Ovary (tissue), 9 donors: ENCODE results near the gene LTC4S. TPM values are rescaled to one million over a fixed set of nuclear protein-coding genes. Genes with fewer than 3 reads are reported as not detected.
"Not testable (repeated sequence)": the region's sequence is repeated elsewhere in the genome, so short reads cannot be mapped to it uniquely, and the experiment has no call there.

Source experiments
- DNase-seq, 5 donors: peaks; one replicate each; pipeline ENCODE4 v3.0.0-alpha.2; 2019 to 2020
- H3K27ac ChIP-seq, 2 donors: fragments of 200-600 bp; one replicate each; pipeline versions ENCODE4 v1.5.1 to v1.8.0; 2019 to 2022
- H3K27me3 ChIP-seq: fragments of 200-600 bp; one replicate; pipeline ENCODE4 v1.8.0; 2022
- H3K36me3 ChIP-seq: fragments of 200-600 bp; sonication (generic); one replicate; pipeline ENCODE4 v1.5.1; 2019
- H3K4me1 ChIP-seq: one replicate; pipeline ENCODE4 v1.8.1; 2013; ENCODE audit warnings: mild to moderate bottlenecking, moderate library complexity; ENCODE audit not compliant: insufficient read depth
- H3K4me3 ChIP-seq: fragments of 200-600 bp; sonication (generic); one replicate; pipeline ENCODE4 v1.5.1; 2017
- H3K9me3 ChIP-seq, 2 donors: fragments of 200-600 bp in 1 of 2; sonication (generic) in 1 of 2; one replicate each; pipeline versions ENCODE4 v1.5.1 to v1.8.1; 2013 to 2019; ENCODE audit warnings: mild to moderate bottlenecking in 1 of 2, moderate library complexity in 1 of 2
- CTCF ChIP-seq, 3 donors: fragments of 450-650 bp in 2 of 3; fragments of 200-600 bp in 1 of 3; IDR thresholded peaks; one replicate each; pipeline versions ENCODE4 v1.5.1 to v1.8.0; 2016 to 2022; ENCODE audit warnings: antibody characterized with exemption in 3 of 3, mild to moderate bottlenecking in 1 of 3
- EP300 ChIP-seq: sonication (generic); formaldehyde crosslinking; IDR thresholded peaks from one replicate; pipeline ENCODE4 v1.6.1; 2017; ENCODE audit warnings: antibody characterized with exemption
- POLR2A ChIP-seq: fragments of 450-650 bp; IDR thresholded peaks from one replicate; pipeline ENCODE4 v1.6.1; 2017; ENCODE audit warnings: antibody characterized with exemption, mild to moderate bottlenecking, moderate library complexity
- WGBS, 3 donors: extraction: QIAGEN DNeasy Blood & Tissue Kit in 1 of 3; methylation state at CpG; one replicate each; pipeline versions ENCODE4 v1.1.5 to v1.1.7; 2013 to 2017; 5-methylcytosine and 5-hydroxymethylcytosine counted together
- intact Hi-C, 4 donors: fragments of 100-400 bp; cut with DNase I; formaldehyde crosslinking; loops; one replicate each; pipeline versions ENCODE4 v1.11.0 to v1.15.1; 2022 to 2023
- polyA plus RNA-seq, 2 donors: library from polyadenylated mRNA; stranded (reverse); fragments of 200-250 nt in 1 of 2; fragments of 350-450 nt in 1 of 2; fragmentation: Illumina TruSeq in 1 of 2; extraction: RNeasy Lipid Tissue Mini Kit (QIAGEN cat#74804) in 1 of 2; gene quantifications; one replicate each; pipeline ENCODE4 v1.2.3, GENCODE V29; 2013 to 2014
- total RNA-seq, 7 donors: library from RNA; depleted of rRNA in 2 of 7; stranded (reverse); fragments of >200 nt in 2 of 7; fragmentation: NEBNext Ultra II Directional in 3 of 7; extraction: Animal tissue kit (Norgen Biotek cat#: 25700) in 3 of 7; gene quantifications; one replicate each; pipeline versions ENCODE4 v1.1.0 to v1.2.4, GENCODE V29; 2016 to 2023
- donor health status: DM: no; HTN: no; CAD: no; lungs with moderate emphysema.
- donor health status: DM: no; HTN: no; CAD: no.
- donor health status: Bipolar disorder and iron deficiency.
- donor health status: DM: yes; HTN: yes; CAD: no.
- donor health status: DM: no; HTN: no; CAD: no.
- donor health status: DM: yes; HTN: yes; CAD: no.

The LTC4S gene
- total and polyA plus RNA-seq, 9 donors: 7.5 to 43.5 (median 16.9) TPM; not detected in 1

- no peak for DNase-seq
Observed at GRCh38 chr5:179788193-179788854, 5.5 kb upstream of the LTC4S start.

GRCh38 chr5:179789278-179789677 is 4.5 kb upstream of the LTC4S start:
- H3K27ac ChIP-seq, DNase-seq, H3K36me3 ChIP-seq, H3K9me3 ChIP-seq, H3K4me1 ChIP-seq, H3K4me3 ChIP-seq, H3K27me3 ChIP-seq, intact Hi-C loops: not testable (repeated sequence)
- 95 to 97% (median 96%) methylated on average over 9 of the region's 9 CpGs for WGBS, 3 donors

More at GRCh38 chr5:179788193-179788854, 5.5 kb upstream of the LTC4S start:
- Histone ChIP-seq H3K4me1 (peaks cover 3% of the 10 kb centered on the region), H3K27me3 (no peaks in the 10 kb centered on the region), H3K4me3 (no peak overlapping the region), H3K27ac (no peak overlapping the region), H3K9me3 (no peaks in the 10 kb centered on the region), H3K36me3 (no peaks in the 10 kb centered on the region)
- intact Hi-C loops: no loop called here
- TF ChIP-seq CTCF (IDR thresholded peaks at IDR 0.05) (no peak), EP300 (no peak), POLR2A (no peak)
- 88 to 95% (median 90%) methylated on average over 7 of the region's 7 CpGs for WGBS, 3 donors

GRCh38 chr5:179791881-179792611 is 1.7 kb upstream of the LTC4S start:
- 54 to 62% (median 60%) methylated on average over 14 to 15 of the region's 15 CpGs for WGBS, 3 donors
- peaks cover 15% of the 10 kb centered on the region for H3K4me1 ChIP-seq
- DNase-seq: peak in 3 of 5 donors; percentile 22 to 43 (median 28)
- TF ChIP-seq CTCF (IDR thresholded peaks at IDR 0.05): no peak
- no peak for TF ChIP-seq POLR2A
- no peak for TF ChIP-seq EP300
- intact Hi-C loops: loop anchor here in 1 of 4 donors (10.0 kb wide), 2 partner anchors 63 to 113 kb away; partner anchors contain the start of genes MRNIP and TBC1D9B
- no peaks in the 10 kb centered on the region for H3K9me3 ChIP-seq
- no peaks in the 10 kb centered on the region for H3K27me3 ChIP-seq
- H3K36me3 ChIP-seq: no peaks in the 10 kb centered on the region
- H3K27ac ChIP-seq: peak overlapping the region; percentile 16 to 17
- no peak overlapping the region for H3K4me3 ChIP-seq

- intact Hi-C loops: loop anchor here in 1 of 4 donors (10.0 kb wide), 2 partner anchors 62 to 112 kb away; partner anchors contain the start of genes MRNIP and TBC1D9B
- peaks cover 15% of the 10 kb centered on the region for H3K4me1 ChIP-seq
- H3K4me3 ChIP-seq: no peak overlapping the region
Observed at GRCh38 chr5:179792612-179793467, 946 bp upstream of the LTC4S start.

More at GRCh38 chr5:179792612-179793467, 946 bp upstream of the LTC4S start:
- H3K27ac ChIP-seq: peak overlapping the region; percentile 17 to 68
- no peaks in the 10 kb centered on the region for H3K27me3 ChIP-seq
- WGBS, 3 donors: 84 to 90% (median 89%) methylated on average over 21 to 24 of the region's 24 CpGs
- DNase-seq: peak; percentile 19 to 43 (median 41)
- H3K9me3 ChIP-seq: no peaks in the 10 kb centered on the region
- H3K36me3 ChIP-seq: no peaks in the 10 kb centered on the region
- TF ChIP-seq POLR2A (no peak), CTCF (IDR thresholded peaks at IDR 0.05) (no peak), EP300 (no peak)
